ENCODE results near the gene LGR4. TPM values are rescaled to one million over a fixed set of nuclear protein-coding genes. Genes with fewer than 3 reads are reported as not detected.
"Not testable (repeated sequence)": the region's sequence is repeated elsewhere in the genome, so short reads cannot be mapped to it uniquely, and the experiment has no call there.

The LGR4 gene
- under 1 TPM; 0.08 to 0.70 (median 0.35) TPM for total RNA-seq
- total RNA-seq (2013): 1.2 TPM

- H3K9me3 ChIP-seq (ENCODE audit: control insufficient read depth, insufficient read depth, low read length): no peaks in the 10 kb centered on the region
- no peak within 1 kb of the TSS for H3K27ac ChIP-seq (ENCODE audit: low read length)
- no peaks in the 10 kb centered on the region for H3K36me3 ChIP-seq (ENCODE audit: control insufficient read depth, insufficient read depth, low read length)
- Mint-ChIP-seq H3K9me3 (no peaks in the 10 kb centered on the region), H3K27me3 (ENCODE audit: low read depth in 2 of 2) (peaks cover 23 to 29% of the 10 kb centered on the region in 2 donors), H3K27ac (peak within 1 kb of the TSS; percentile 37 to 60), H3K4me3 (peak within 1 kb of the TSS; percentile 99), H3K36me3 (no peaks in the 10 kb centered on the region), H3K4me1 (peaks cover 21 to 23% of the 10 kb centered on the region in 2 donors)
- TF ChIP-seq CTCF (IDR thresholded peaks at IDR 0.05): no peak
- ATAC-seq: peak; percentile 70 to 84 (median 81)
- peaks cover 10% of the 10 kb centered on the region for H3K27me3 ChIP-seq (ENCODE audit: control insufficient read depth, insufficient read depth, low read length)
- intact Hi-C loops (cut with micrococcal nuclease): no loop called here
- H3K4me1 ChIP-seq (ENCODE audit: control insufficient read depth, insufficient read depth, low read length): peaks cover 18% of the 10 kb centered on the region
- under 1% methylated on average over 57 of the region's 57 CpGs for WGBS (ENCODE audit: insufficient coverage)
- peak; percentile 39 to 80 for DNase-seq
- peak within 1 kb of the TSS; percentile 42 for H3K4me3 ChIP-seq (ENCODE audit: low read length)
Measured at GRCh38 chr11:27472398-27473016, at the start of gene LGR4. Gene LGR4, minus strand, starts transcription at chr11:27472790. Its CDS starts 488 bp downstream, at chr11:27472302.

GRCh38 chr11:27520226-27520625, 47.6 kb upstream of the LGR4 start:
- Mint-ChIP-seq H3K9me3 (no peaks in the 10 kb centered on the region), H3K4me3 (no peak overlapping the region), H3K27ac (no peak overlapping the region), H3K27me3 (ENCODE audit: low read depth in 2 of 2) (peaks cover 18 to 27% of the 10 kb centered on the region in 2 donors), H3K4me1 (no peaks in the 10 kb centered on the region), H3K36me3 (no peaks in the 10 kb centered on the region)
- no peaks in the 10 kb centered on the region for H3K36me3 ChIP-seq (ENCODE audit: control insufficient read depth, insufficient read depth, low read length)
- H3K4me3 ChIP-seq (ENCODE audit: low read length): no peak overlapping the region
- ATAC-seq: no peak
- no peak for DNase-seq
- no peak overlapping the region for H3K27ac ChIP-seq (ENCODE audit: low read length)
- intact Hi-C loops (cut with micrococcal nuclease): no loop called here
- no peak for TF ChIP-seq CTCF (IDR thresholded peaks at IDR 0.05)
- H3K9me3 ChIP-seq (ENCODE audit: control insufficient read depth, insufficient read depth, low read length): no peaks in the 10 kb centered on the region
- no peaks in the 10 kb centered on the region for H3K4me1 ChIP-seq (ENCODE audit: control insufficient read depth, insufficient read depth, low read length)
- no peaks in the 10 kb centered on the region for H3K27me3 ChIP-seq (ENCODE audit: control insufficient read depth, insufficient read depth, low read length)
- WGBS (ENCODE audit: insufficient coverage): 100% methylated on average over 1 of the region's 3 CpGs

- H3K9me3 Mint-ChIP-seq: no peaks in the 10 kb centered on the region
- no peaks in the 10 kb centered on the region for H3K36me3 ChIP-seq (ENCODE audit: control insufficient read depth, insufficient read depth, low read length)
- no peaks in the 10 kb centered on the region for H3K4me1 Mint-ChIP-seq
- 81% methylated on average over 1 of the region's 2 CpGs for WGBS (ENCODE audit: insufficient coverage)
- no peak for ATAC-seq
- H3K27ac Mint-ChIP-seq: no peak overlapping the region
- H3K4me3 ChIP-seq (ENCODE audit: low read length): no peak overlapping the region
- H3K4me1 ChIP-seq (ENCODE audit: control insufficient read depth, insufficient read depth, low read length): no peaks in the 10 kb centered on the region
- H3K27me3 Mint-ChIP-seq (ENCODE audit: low read depth in 2 of 2): peaks cover 11 to 31% of the 10 kb centered on the region in 2 donors
- no peaks in the 10 kb centered on the region for H3K9me3 ChIP-seq (ENCODE audit: control insufficient read depth, insufficient read depth, low read length)
- no peaks in the 10 kb centered on the region for H3K36me3 Mint-ChIP-seq
- intact Hi-C loops (cut with micrococcal nuclease): no loop called here
- H3K27me3 ChIP-seq (ENCODE audit: control insufficient read depth, insufficient read depth, low read length): no peaks in the 10 kb centered on the region
- no peak overlapping the region for H3K4me3 Mint-ChIP-seq
- no peak for TF ChIP-seq CTCF (IDR thresholded peaks at IDR 0.05)
- no peak for DNase-seq
- H3K27ac ChIP-seq (ENCODE audit: low read length): no peak overlapping the region
Measured at GRCh38 chr11:27518518-27518917, 45.9 kb upstream of the LGR4 start.

- 82% methylated on average over 1 of the region's 1 CpG for WGBS (ENCODE audit: insufficient coverage)
- H3K4me3 Mint-ChIP-seq: not testable (repeated sequence)
Measured at GRCh38 chr11:27517490-27517889, 44.9 kb upstream of the LGR4 start.

More at GRCh38 chr11:27517490-27517889, 44.9 kb upstream of the LGR4 start:
- H3K36me3 ChIP-seq (ENCODE audit: control insufficient read depth, insufficient read depth, low read length); H3K27me3 ChIP-seq (ENCODE audit: control insufficient read depth, insufficient read depth, low read length); H3K4me1 ChIP-seq (ENCODE audit: control insufficient read depth, insufficient read depth, low read length); H3K36me3 Mint-ChIP-seq; H3K27ac ChIP-seq (ENCODE audit: low read length); DNase-seq; H3K27ac Mint-ChIP-seq; ATAC-seq; H3K9me3 Mint-ChIP-seq; H3K9me3 ChIP-seq (ENCODE audit: control insufficient read depth, insufficient read depth, low read length); intact Hi-C loops (cut with micrococcal nuclease); H3K4me1 Mint-ChIP-seq; H3K4me3 ChIP-seq (ENCODE audit: low read length): not testable (repeated sequence)
- peaks cover 11 to 31% of the 10 kb centered on the region in 2 donors for H3K27me3 Mint-ChIP-seq (ENCODE audit: low read depth in 2 of 2)
